ENCODE measurements around the gene CD248.

The CD248 gene

GRCh38 chr11:66294626-66295620 lies 21.9 kb downstream of the CD248 start:
- Histone ChIP-seq H3K79me2 (ENCODE audit: insufficient read depth, low read length) (no peaks in the 10 kb centered on the region), H3K27ac (ENCODE audit: low read length) (no peak overlapping the region), H3K4me1 (ENCODE audit: insufficient read depth, low read length) (peaks cover 14% of the 10 kb centered on the region), H3K9ac (ENCODE audit: low read depth, low read length) (no peak overlapping the region), H4K20me1 (ENCODE audit: insufficient read depth, low read length) (no peaks in the 10 kb centered on the region), H2AFZ (ENCODE audit: low read depth, low read length) (no peak overlapping the region), H3K36me3 (ENCODE audit: insufficient read depth, low read length) (no peaks in the 10 kb centered on the region), H3K27me3 (ENCODE audit: insufficient read depth, low read length, poor library complexity) (no peaks in the 10 kb centered on the region), H3K9me3 (ENCODE audit: insufficient read depth, low read length, severe bottlenecking) (no peaks in the 10 kb centered on the region), H3K4me3 (ENCODE audit: low read depth in 1 of 2, low read length in 2 of 2) (no peak overlapping the region), H3K4me2 (ENCODE audit: insufficient read depth, low read length) (no peak overlapping the region)
- DNase-seq (no peak), ATAC-seq (ENCODE audit: insufficient read depth, low read depth) (no peak)
- TF ChIP-seq CTCF (IDR thresholded peaks at IDR 0.05; ENCODE audit: borderline replicate concordance, extremely low read depth, low read length, poor library complexity, severe bottlenecking) (no peak), EZH2 (IDR thresholded peaks at IDR 0.05; ENCODE audit: borderline replicate concordance, low read depth, low read length, severe bottlenecking) (no peak)

- Histone ChIP-seq H3K27me3 (ENCODE audit: insufficient read depth, low read length, poor library complexity) (no peaks in the 10 kb centered on the region), H4K20me1 (ENCODE audit: insufficient read depth, low read length) (no peaks in the 10 kb centered on the region), H2AFZ (ENCODE audit: low read depth, low read length) (no peak overlapping the region), H3K4me3 (ENCODE audit: low read depth in 1 of 2, low read length in 2 of 2) (no peak overlapping the region), H3K4me2 (ENCODE audit: insufficient read depth, low read length) (no peak overlapping the region), H3K9ac (ENCODE audit: low read depth, low read length) (no peak overlapping the region), H3K4me1 (ENCODE audit: insufficient read depth, low read length) (peaks cover 21% of the 10 kb centered on the region), H3K9me3 (ENCODE audit: insufficient read depth, low read length, severe bottlenecking) (no peaks in the 10 kb centered on the region), H3K36me3 (ENCODE audit: insufficient read depth, low read length) (no peaks in the 10 kb centered on the region), H3K27ac (ENCODE audit: low read length) (no peak overlapping the region), H3K79me2 (ENCODE audit: insufficient read depth, low read length) (no peaks in the 10 kb centered on the region)
- DNase-seq = no peak
- no peak for ATAC-seq (ENCODE audit: insufficient read depth, low read depth)
- TF ChIP-seq EZH2 (IDR thresholded peaks at IDR 0.05; ENCODE audit: borderline replicate concordance, low read depth, low read length, severe bottlenecking) = no peak
- no peak for TF ChIP-seq CTCF (IDR thresholded peaks at IDR 0.05; ENCODE audit: borderline replicate concordance, extremely low read depth, low read length, poor library complexity, severe bottlenecking)
These were observed 22.8 kb downstream of the CD248 start for GRCh38 chr11:66293777-66294625.

- Histone ChIP-seq H3K27ac (ENCODE audit: low read length) (no peak overlapping the region), H3K27me3 (ENCODE audit: insufficient read depth, low read length, poor library complexity) (no peaks in the 10 kb centered on the region), H3K36me3 (ENCODE audit: insufficient read depth, low read length) (no peaks in the 10 kb centered on the region), H3K9ac (ENCODE audit: low read depth, low read length) (no peak overlapping the region), H3K79me2 (ENCODE audit: insufficient read depth, low read length) (peaks cover 4% of the 10 kb centered on the region), H3K4me2 (ENCODE audit: insufficient read depth, low read length) (no peak overlapping the region), H3K4me1 (ENCODE audit: insufficient read depth, low read length) (peaks cover 23% of the 10 kb centered on the region), H4K20me1 (ENCODE audit: insufficient read depth, low read length) (no peaks in the 10 kb centered on the region), H3K9me3 (ENCODE audit: insufficient read depth, low read length, severe bottlenecking) (no peaks in the 10 kb centered on the region), H3K4me3 (ENCODE audit: low read depth in 1 of 2, low read length in 2 of 2) (no peak overlapping the region), H2AFZ (ENCODE audit: low read depth, low read length) (no peak overlapping the region)
- TF ChIP-seq CTCF (IDR thresholded peaks at IDR 0.05; ENCODE audit: borderline replicate concordance, extremely low read depth, low read length, poor library complexity, severe bottlenecking) (no peak), EZH2 (IDR thresholded peaks at IDR 0.05; ENCODE audit: borderline replicate concordance, low read depth, low read length, severe bottlenecking) (no peak)
- DNase-seq = no peak
- ATAC-seq (ENCODE audit: insufficient read depth, low read depth) = no peak
These were observed 23.5 kb downstream of the CD248 start for GRCh38 chr11:66293352-66293751.

Data from DND-41 (cell line).